NCI-H524 (cell line): ENCODE results near the gene ALKBH1.
A peak's percentile ranks its signal among the peaks of the same experiment; 100 is the strongest.
"Not testable (repeated sequence)": the region's sequence is repeated elsewhere in the genome, so short reads cannot be mapped to it uniquely, and the experiment has no call there.

Experiments
- DNase-seq, 2 experiments: peaks; one replicate each; lab custom pipeline; 2025; lab: John Stamatoyannopoulos, UW

ALKBH1 gene

GRCh38 chr14:77707724-77708408 is at the start of gene ALKBH1, which contains the start of gene SLIRP:
ALKBH1 (minus strand) TSS chr14:77708023; CDS start chr14:77708004, 19 bp downstream.
SLIRP (plus strand) TSS chr14:77708103; CDS start chr14:77708112, 9 bp downstream.
- peak; percentile 85 to 94 for DNase-seq

GRCh38 chr14:77752799-77753516 is 45.1 kb upstream of the ALKBH1 start:
- DNase-seq: no peak

- no peak for DNase-seq
Measured at GRCh38 chr14:77752266-77752665, 44.4 kb upstream of the ALKBH1 start.

- not testable (repeated sequence) for DNase-seq
Measured at GRCh38 chr14:77747425-77747824, 39.6 kb upstream of the ALKBH1 start.

- DNase-seq: no peak
Measured at GRCh38 chr14:77746064-77746702, 38.4 kb upstream of the ALKBH1 start.

- DNase-seq: no peak
Measured at GRCh38 chr14:77741438-77741837, 33.6 kb upstream of the ALKBH1 start.

- DNase-seq: no peak
Measured at GRCh38 chr14:77738559-77739250, 30.9 kb upstream of the ALKBH1 start.

GRCh38 chr14:77730976-77731497 is 23.2 kb upstream of the ALKBH1 start:
- no peak for DNase-seq

GRCh38 chr14:77722301-77722700 is 14.5 kb upstream of the ALKBH1 start:
- DNase-seq: no peak

- no peak for DNase-seq
Measured at GRCh38 chr14:77721437-77721836, 13.6 kb upstream of the ALKBH1 start.

GRCh38 chr14:77717608-77718305 is 9.9 kb upstream of the ALKBH1 start:
- DNase-seq: no peak

- no peak for DNase-seq
Measured at GRCh38 chr14:77714926-77715325, 7.1 kb upstream of the ALKBH1 start.

- DNase-seq: no peak
Measured at GRCh38 chr14:77710364-77710763, 2.5 kb upstream of the ALKBH1 start.

- DNase-seq: no peak
Measured at GRCh38 chr14:77709412-77709811, 1.6 kb upstream of the ALKBH1 start.

- no peak for DNase-seq
Measured at GRCh38 chr14:77708749-77709148, 926 bp upstream of the ALKBH1 start.

GRCh38 chr14:77707355-77707723 is 484 bp downstream of the ALKBH1 start:
- peak; percentile 44 to 54 for DNase-seq

GRCh38 chr14:77691259-77691658 is 16.6 kb downstream of the ALKBH1 start:
- no peak for DNase-seq

GRCh38 chr14:77682158-77682553 is 25.7 kb downstream of the ALKBH1 start:
- no peak for DNase-seq

- no peak for DNase-seq
Measured at GRCh38 chr14:77681196-77682157, 26.3 kb downstream of the ALKBH1 start.

GRCh38 chr14:77674931-77675330 is 32.9 kb downstream of the ALKBH1 start:
- no peak for DNase-seq
